CD14-positive monocyte (primary cell): ENCODE data around the gene FAM135A. TPM values are rescaled to one million over a fixed set of nuclear protein-coding genes. Genes with fewer than 3 reads are reported as not detected.
"Not testable (repeated sequence)": the region's sequence is repeated elsewhere in the genome, so short reads cannot be mapped to it uniquely, and the experiment has no call there.

ENCODE experiments used
- DNase-seq, 3 donors: peaks; one replicate each; pipeline ENCODE4 v3.0.0-alpha.2; 2011 to 2022
- H2AFZ ChIP-seq: 2 replicates; pipeline ENCODE4 v1.6.0; 2012; ENCODE audit warnings: mild to moderate bottlenecking, low read depth, low read length, inconsistent platforms; ENCODE audit not compliant: insufficient read depth, poor library complexity, severe bottlenecking
- H3K27ac ChIP-seq, 2 donors: 1 replicate in 1 of 2; 2 replicates in 1 of 2; pipeline ENCODE4 v1.5.1; 2012 to 2013; ENCODE audit warnings: low read length in 2 of 2, control low read depth in 1 of 2, inconsistent platforms in 1 of 2, low read depth in 1 of 2, mild to moderate bottlenecking in 1 of 2
- H3K27me3 ChIP-seq, 2 donors: one replicate each; pipeline versions ENCODE4 v1.6.0 to v1.6.1; 2011 to 2013; ENCODE audit warnings: low read length in 2 of 2; ENCODE audit not compliant: control insufficient read depth in 2 of 2, insufficient read depth in 2 of 2
- H3K36me3 ChIP-seq, 2 donors: replicated peaks in 1 of 2; 1 replicate in 1 of 2; 2 replicates in 1 of 2; pipeline versions ENCODE4 v1.5.1 to v1.6.1; 2012 to 2013; ENCODE audit warnings: low read length in 2 of 2, control low read depth in 1 of 2, inconsistent platforms in 1 of 2, mild to moderate bottlenecking in 1 of 2; ENCODE audit not compliant: insufficient read depth in 2 of 2, control insufficient read depth in 1 of 2
- H3K4me1 ChIP-seq, 2 donors: 1 replicate in 1 of 2; 2 replicates in 1 of 2; pipeline versions ENCODE4 v1.5.1 to v1.6.1; 2012 to 2013; ENCODE audit warnings: low read length in 2 of 2, control low read depth in 1 of 2, inconsistent platforms in 1 of 2, mild to moderate bottlenecking in 1 of 2, moderate library complexity in 1 of 2; ENCODE audit not compliant: insufficient read depth in 2 of 2, control insufficient read depth in 1 of 2
- H3K4me2 ChIP-seq: replicated peaks from 2 replicates; pipeline ENCODE3; 2012; ENCODE audit warnings: low read length, moderate library complexity, mild to moderate bottlenecking; ENCODE audit not compliant: poor library complexity, severe bottlenecking; ENCODE audit errors: extremely low read depth
- H3K4me3 ChIP-seq, 3 experiments: fragments of 200-600 bp in 1 of 3; sonication (generic) in 1 of 3; replicated peaks in 1 of 3; 1 replicate in 2 of 3; 2 replicates in 1 of 3; pipeline ENCODE4 v1.5.1; 2011 to 2013; ENCODE audit warnings: low read length in 3 of 3, mild to moderate bottlenecking in 3 of 3, control low read depth in 2 of 3, low read depth in 2 of 3, inconsistent platforms in 1 of 3, moderate library complexity in 1 of 3
- H3K79me2 ChIP-seq: 2 replicates; pipeline ENCODE4 v1.6.0; 2012; ENCODE audit warnings: mild to moderate bottlenecking, control low read depth, inconsistent platforms, low read length, moderate library complexity; ENCODE audit not compliant: insufficient read depth
- H3K9ac ChIP-seq: 2 replicates; pipeline ENCODE4 v1.6.0; 2017; ENCODE audit warnings: low read length, mild to moderate bottlenecking; ENCODE audit not compliant: insufficient read depth, poor library complexity, severe bottlenecking
- H3K9me3 ChIP-seq, 2 donors: replicated peaks in 1 of 2; 1 replicate in 1 of 2; 2 replicates in 1 of 2; pipeline versions ENCODE4 v1.5.1 to v1.6.1; 2012 to 2013; ENCODE audit warnings: low read length in 2 of 2, control low read depth in 1 of 2; ENCODE audit not compliant: control insufficient read depth in 1 of 2, insufficient read depth in 1 of 2
- H4K20me1 ChIP-seq: 2 replicates; pipeline ENCODE4 v1.6.0; 2012; ENCODE audit warnings: mild to moderate bottlenecking, low read length, control low read depth, moderate library complexity; ENCODE audit not compliant: insufficient read depth
- H3K27ac Mint-ChIP-seq, 7 donors: one replicate each; pipeline ENCODE4 v1.8.0; 2020; ENCODE audit warnings: mild to moderate bottlenecking in 7 of 7, mixed read lengths in 7 of 7, moderate library complexity in 6 of 7, inconsistent platforms in 2 of 7
- H3K27me3 Mint-ChIP-seq, 3 donors: one replicate each; pipeline ENCODE4 v1.8.0; 2021 to 2022; ENCODE audit warnings: low read depth in 3 of 3, mild to moderate bottlenecking in 3 of 3, mixed read lengths in 3 of 3, moderate library complexity in 3 of 3, inconsistent platforms in 1 of 3
- H3K36me3 Mint-ChIP-seq, 2 donors: one replicate each; pipeline ENCODE4 v1.8.0; 2020; ENCODE audit warnings: mixed read lengths in 2 of 2, inconsistent platforms in 1 of 2, mild to moderate bottlenecking in 1 of 2
- H3K4me1 Mint-ChIP-seq: one replicate; pipeline ENCODE4 v1.8.0; 2020; ENCODE audit warnings: mild to moderate bottlenecking, mixed read lengths
- H3K4me3 Mint-ChIP-seq, 2 donors: one replicate each; pipeline ENCODE4 v1.8.0; 2020; ENCODE audit warnings: mild to moderate bottlenecking in 2 of 2, mixed read lengths in 2 of 2, moderate library complexity in 1 of 2
- H3K9me3 Mint-ChIP-seq, 7 donors: one replicate each; pipeline ENCODE4 v1.8.0; 2020 to 2022; ENCODE audit warnings: mixed read lengths in 7 of 7, mild to moderate bottlenecking in 6 of 7, moderate library complexity in 6 of 7, inconsistent platforms in 2 of 7
- WGBS: methylation state at CpG from one replicate; pipeline ENCODE4 v1.1.5; 2013; ENCODE audit warnings: missing lambda C conversion rate; ENCODE audit not compliant: insufficient coverage; 5-methylcytosine and 5-hydroxymethylcytosine counted together
- intact Hi-C, 2 donors: fragments of 100-400 bp; cut with micrococcal nuclease; formaldehyde crosslinking; loops; one replicate each; pipeline versions ENCODE4 v1.15.0 to v1.15.1; 2023
- polyA plus RNA-seq, 3 donors: library from polyadenylated mRNA; depleted of rRNA in 1 of 3; unstranded in 2 of 3; stranded (reverse) in 1 of 3; fragments of 300-500 nt in 2 of 3; fragments of >200 nt in 1 of 3; fragmentation: Illumina TruSeq in 2 of 3; gene quantifications; 1 replicate in 2 of 3; 2 replicates in 1 of 3; pipeline ENCODE4 v1.2.3, GENCODE V29; 2012 to 2021
- TF ChIP-seq, protein P1 (sequence below): fragments of 200-600 bp; IDR thresholded peaks from one replicate; pipeline ENCODE4 v1.8.0; 2022; ENCODE audit warnings: antibody characterized with exemption, mild to moderate bottlenecking

The FAM135A gene
- polyA plus RNA-seq, 3 donors, result 4.1 to 10.3 (median 5.4) TPM

- 90% methylated on average over 4 of the region's 6 CpGs for WGBS
These were observed 190.9 kb downstream of the FAM135A start for GRCh38 chr6:70604254-70604653.

DNA sequence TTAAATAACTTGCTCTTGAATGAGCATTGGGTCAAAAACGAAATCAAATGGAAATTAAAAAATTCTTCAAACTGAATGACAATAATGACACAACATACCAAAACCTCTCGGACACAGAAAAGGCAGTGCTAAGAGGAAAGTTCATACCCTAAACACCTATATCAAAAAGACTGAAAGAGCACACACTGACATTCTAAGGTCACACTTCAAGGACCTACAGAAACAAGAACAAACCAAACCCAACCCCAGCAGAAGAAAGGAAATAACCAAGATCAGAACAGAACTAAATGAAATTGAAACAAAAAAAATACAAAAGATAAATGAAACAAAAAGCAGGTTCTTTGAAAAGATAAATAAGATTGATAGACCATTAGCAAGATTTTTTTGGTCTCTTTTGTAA, 194.1 kb downstream of the FAM135A start:
- intact Hi-C loops, DNase-seq, H3K36me3 ChIP-seq: not testable (repeated sequence)

More at GRCh38 chr6:70604254-70604653, 190.9 kb downstream of the FAM135A start:
- H3K79me2 ChIP-seq, result no peaks in the 10 kb centered on the region
- H3K27ac ChIP-seq, result no peak overlapping the region
- H3K4me2 ChIP-seq, result no peak overlapping the region
- Mint-ChIP-seq H3K27ac (no peak overlapping the region), H3K9me3 (peaks cover 8 to 22% (median 17%) of the 10 kb centered on the region in 7 donors), H3K4me3 (no peak overlapping the region), H3K27me3 (peaks cover 0 to 1% (median 0%) of the 10 kb centered on the region in 3 donors), H3K4me1 (no peaks in the 10 kb centered on the region), H3K36me3 (no peaks in the 10 kb centered on the region)
- no peak for DNase-seq
- H3K27me3 ChIP-seq, result no peaks in the 10 kb centered on the region
- H3K9ac ChIP-seq, result no peak overlapping the region
- H3K4me3 ChIP-seq, result no peak overlapping the region
- TF ChIP-seq, protein P1, sequence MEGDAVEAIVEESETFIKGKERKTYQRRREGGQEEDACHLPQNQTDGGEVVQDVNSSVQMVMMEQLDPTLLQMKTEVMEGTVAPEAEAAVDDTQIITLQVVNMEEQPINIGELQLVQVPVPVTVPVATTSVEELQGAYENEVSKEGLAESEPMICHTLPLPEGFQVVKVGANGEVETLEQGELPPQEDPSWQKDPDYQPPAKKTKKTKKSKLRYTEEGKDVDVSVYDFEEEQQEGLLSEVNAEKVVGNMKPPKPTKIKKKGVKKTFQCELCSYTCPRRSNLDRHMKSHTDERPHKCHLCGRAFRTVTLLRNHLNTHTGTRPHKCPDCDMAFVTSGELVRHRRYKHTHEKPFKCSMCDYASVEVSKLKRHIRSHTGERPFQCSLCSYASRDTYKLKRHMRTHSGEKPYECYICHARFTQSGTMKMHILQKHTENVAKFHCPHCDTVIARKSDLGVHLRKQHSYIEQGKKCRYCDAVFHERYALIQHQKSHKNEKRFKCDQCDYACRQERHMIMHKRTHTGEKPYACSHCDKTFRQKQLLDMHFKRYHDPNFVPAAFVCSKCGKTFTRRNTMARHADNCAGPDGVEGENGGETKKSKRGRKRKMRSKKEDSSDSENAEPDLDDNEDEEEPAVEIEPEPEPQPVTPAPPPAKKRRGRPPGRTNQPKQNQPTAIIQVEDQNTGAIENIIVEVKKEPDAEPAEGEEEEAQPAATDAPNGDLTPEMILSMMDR, result no peak
- H3K4me1 ChIP-seq, result no peaks in the 10 kb centered on the region
- H3K36me3 ChIP-seq, result no peaks in the 10 kb centered on the region
- peaks cover 0 to 14% of the 10 kb centered on the region in 2 donors for H3K9me3 ChIP-seq
- intact Hi-C loops, result no loop called here
- no peak overlapping the region for H2AFZ ChIP-seq
- no peaks in the 10 kb centered on the region for H4K20me1 ChIP-seq

GRCh38 chr6:70609181-70609580, 195.9 kb downstream of the FAM135A start:
- H3K27me3 Mint-ChIP-seq, H3K36me3 Mint-ChIP-seq, H3K9me3 ChIP-seq, H3K4me3 Mint-ChIP-seq, H3K4me1 Mint-ChIP-seq, intact Hi-C loops, H3K4me2 ChIP-seq, H4K20me1 ChIP-seq, H3K27ac Mint-ChIP-seq, H3K9ac ChIP-seq, DNase-seq, H2AFZ ChIP-seq, H3K27me3 ChIP-seq, H3K36me3 ChIP-seq, H3K79me2 ChIP-seq, H3K4me3 ChIP-seq, H3K27ac ChIP-seq, H3K4me1 ChIP-seq: not testable (repeated sequence)
- H3K9me3 Mint-ChIP-seq, result peaks cover 3 to 22% (median 10%) of the 10 kb centered on the region in 7 donors
- WGBS, result 93% methylated on average over 7 of the region's 13 CpGs

More for the DNA sequence above, 194.1 kb downstream of the FAM135A start:
- H3K9me3 ChIP-seq, result peaks cover 0 to 14% of the 10 kb centered on the region in 2 donors
- not testable (repeated sequence) for H3K4me2 ChIP-seq, H4K20me1 ChIP-seq, H3K9ac ChIP-seq, H3K4me3 Mint-ChIP-seq, H3K4me1 Mint-ChIP-seq, H2AFZ ChIP-seq, H3K36me3 Mint-ChIP-seq, H3K27ac Mint-ChIP-seq, H3K27ac ChIP-seq, H3K79me2 ChIP-seq, H3K4me1 ChIP-seq, H3K27me3 ChIP-seq, H3K27me3 Mint-ChIP-seq, H3K4me3 ChIP-seq
- 100% methylated on average over 1 of the region's 2 CpGs for WGBS
- peaks cover 8 to 22% (median 17%) of the 10 kb centered on the region in 7 donors for H3K9me3 Mint-ChIP-seq
